Measurements from ENCODE around the gene IDNK. TPM values are rescaled to one million over a fixed set of nuclear protein-coding genes. Genes with fewer than 3 reads are reported as not detected.

IDNK gene
- total RNA-seq, 6 experiments from 2014 or later, result 5.0 to 9.5 (median 8.5) TPM

GRCh38 chr9:83688921-83689320, 66.0 kb downstream of the IDNK start:
- Mint-ChIP-seq H3K9me3 (no peaks in the 10 kb centered on the region), H3K4me3 (no peak overlapping the region), H3K36me3 (ENCODE audit: low read depth) (no peaks in the 10 kb centered on the region; the same call in 1 of the 2 replicates), H3K27ac (no peak overlapping the region), H3K4me1 (ENCODE audit: low read depth) (peaks cover 26% of the 10 kb centered on the region), H3K27me3 (ENCODE audit: insufficient read depth) (no peaks in the 10 kb centered on the region)
- DNase-seq, result no peak
- TF ChIP-seq CTCF (IDR thresholded peaks at IDR 0.05), result no peak

- no peaks in the 10 kb centered on the region; the same call in 1 of the 2 replicates for H3K36me3 Mint-ChIP-seq (ENCODE audit: low read depth)
- no peaks in the 10 kb centered on the region for H3K9me3 Mint-ChIP-seq
- no peak overlapping the region for H3K4me3 Mint-ChIP-seq
- H3K27me3 Mint-ChIP-seq (ENCODE audit: insufficient read depth), result no peaks in the 10 kb centered on the region
- TF ChIP-seq CTCF (IDR thresholded peaks at IDR 0.05), result no peak
- no peak for DNase-seq
- H3K4me1 Mint-ChIP-seq (ENCODE audit: low read depth), result peaks cover 40% of the 10 kb centered on the region
- no peak overlapping the region for H3K27ac Mint-ChIP-seq
Observed at GRCh38 chr9:83691492-83691891, 68.5 kb downstream of the IDNK start.

Other genes starting within 250 kb of the IDNK start
- gene FRMD3, start 84.7 kb upstream of the IDNK start, total RNA-seq (2021; fragmentation: NEBNext Ultra II Directional; extraction: Animal tissue kit (Norgen Biotek cat#: 25700)), result 10 to 100 TPM in 4 of 6 experiments, 1 to 10 TPM in 2; 4.0 to 14.9 (median 12.7) TPM
- 100 to 1,000 TPM; 107 to 138 (median 126) TPM for gene UBQLN1, start 84.8 kb downstream of the IDNK start, total RNA-seq (2021; fragmentation: NEBNext Ultra II Directional; extraction: Animal tissue kit (Norgen Biotek cat#: 25700))
- gene GKAP1, start 194.6 kb downstream of the IDNK start, total RNA-seq (2021; fragmentation: NEBNext Ultra II Directional; extraction: Animal tissue kit (Norgen Biotek cat#: 25700)), result 1 to 10 TPM in 4 of 6 experiments, under 1 TPM in 2; 0.74 to 1.3 (median 1.1) TPM